GM12801 (cell line): ENCODE measurements around the gene ECEL1.

ENCODE experiments used
- TF ChIP-seq, protein P1 (sequence below): IDR thresholded peaks from one replicate; pipeline ENCODE4 v1.5.1; 2011; ENCODE audit warnings: control low read depth; ENCODE audit not compliant: insufficient read length; ENCODE audit errors: extremely low read depth

ECEL1 gene

DNA sequence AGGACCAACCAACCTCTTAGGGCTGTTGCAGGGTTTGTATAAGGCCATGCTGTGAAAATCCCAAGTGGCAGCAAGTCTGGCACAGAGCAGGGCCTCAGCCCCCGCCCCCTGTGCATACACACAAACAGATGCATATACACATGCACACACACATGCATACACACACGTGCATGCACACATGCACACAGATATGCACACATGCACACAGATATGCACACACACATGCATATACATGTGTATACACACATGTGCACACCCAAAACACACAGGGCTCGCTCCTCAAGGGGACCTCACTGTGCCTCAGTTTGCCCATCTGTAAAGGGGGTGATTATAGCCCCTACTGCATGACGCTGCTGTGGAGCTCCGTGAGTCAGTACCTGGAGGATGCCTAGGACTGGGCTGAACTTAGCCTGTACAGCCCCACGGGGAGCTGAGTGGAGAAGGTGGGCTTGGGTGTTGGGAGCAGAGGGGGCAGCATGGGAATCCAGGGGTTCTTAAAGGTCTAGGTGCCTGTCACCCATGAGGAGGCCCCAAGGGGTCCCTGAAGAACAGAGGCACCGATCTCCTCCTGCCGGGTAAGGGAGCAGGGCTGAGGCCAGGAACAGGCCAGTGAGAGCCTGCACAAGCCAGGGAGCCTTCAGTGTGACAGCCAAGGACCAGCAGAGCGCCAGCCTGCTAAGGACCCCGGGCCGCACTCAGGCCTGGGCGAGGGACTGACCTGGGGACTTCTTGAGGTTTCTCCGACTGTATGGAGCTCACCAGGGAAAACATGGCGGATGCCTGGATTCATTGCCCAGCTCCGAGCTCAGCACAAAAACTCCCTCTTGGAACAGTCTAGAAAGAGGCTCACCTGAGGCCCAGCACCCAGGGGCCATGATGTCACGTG lies 55.7 kb downstream of the ECEL1 start:
- TF ChIP-seq, protein P1, sequence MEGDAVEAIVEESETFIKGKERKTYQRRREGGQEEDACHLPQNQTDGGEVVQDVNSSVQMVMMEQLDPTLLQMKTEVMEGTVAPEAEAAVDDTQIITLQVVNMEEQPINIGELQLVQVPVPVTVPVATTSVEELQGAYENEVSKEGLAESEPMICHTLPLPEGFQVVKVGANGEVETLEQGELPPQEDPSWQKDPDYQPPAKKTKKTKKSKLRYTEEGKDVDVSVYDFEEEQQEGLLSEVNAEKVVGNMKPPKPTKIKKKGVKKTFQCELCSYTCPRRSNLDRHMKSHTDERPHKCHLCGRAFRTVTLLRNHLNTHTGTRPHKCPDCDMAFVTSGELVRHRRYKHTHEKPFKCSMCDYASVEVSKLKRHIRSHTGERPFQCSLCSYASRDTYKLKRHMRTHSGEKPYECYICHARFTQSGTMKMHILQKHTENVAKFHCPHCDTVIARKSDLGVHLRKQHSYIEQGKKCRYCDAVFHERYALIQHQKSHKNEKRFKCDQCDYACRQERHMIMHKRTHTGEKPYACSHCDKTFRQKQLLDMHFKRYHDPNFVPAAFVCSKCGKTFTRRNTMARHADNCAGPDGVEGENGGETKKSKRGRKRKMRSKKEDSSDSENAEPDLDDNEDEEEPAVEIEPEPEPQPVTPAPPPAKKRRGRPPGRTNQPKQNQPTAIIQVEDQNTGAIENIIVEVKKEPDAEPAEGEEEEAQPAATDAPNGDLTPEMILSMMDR = no peak
